DOHH2 (cell line): ENCODE data around the gene CTDP1.

Experiments used
- H3F3A ChIP-seq: fragments of 200-600 bp; sonication (generic), shearing (Covaris generic); 2 replicates; pipeline ENCODE4 v1.6.0; 2016; ENCODE audit warnings: antibody characterized with exemption, mild to moderate bottlenecking; ENCODE audit not compliant: control insufficient read depth, insufficient read depth
- H3K27ac ChIP-seq: fragments of 200-600 bp; sonication (generic); 2 replicates; pipeline ENCODE4 v1.5.1; 2014; ENCODE audit warnings: low read depth, mild to moderate bottlenecking, low read length, moderate library complexity
- H3K27me3 ChIP-seq: fragments of 200-600 bp; sonication (generic); 2 replicates; pipeline ENCODE4 v1.6.1; 2014; ENCODE audit warnings: mild to moderate bottlenecking, low read length, mixed read lengths; ENCODE audit not compliant: control insufficient read depth
- H3K36me3 ChIP-seq: fragments of 200-600 bp; sonication (generic); 2 replicates; pipeline ENCODE4 v1.6.1; 2014; ENCODE audit warnings: mild to moderate bottlenecking, low read length, moderate library complexity, mixed read lengths; ENCODE audit not compliant: control insufficient read depth
- H3K4me1 ChIP-seq: fragments of 200-600 bp; sonication (generic); 2 replicates; pipeline ENCODE4 v1.6.1; 2014; ENCODE audit warnings: mild to moderate bottlenecking, low read length, mixed read lengths; ENCODE audit not compliant: control insufficient read depth
- H3K4me2 ChIP-seq: fragments of 200-600 bp; sonication (generic); 2 replicates; pipeline ENCODE4 v1.6.0; 2014; ENCODE audit warnings: mild to moderate bottlenecking, low read length, moderate library complexity
- H3K4me3 ChIP-seq: fragments of 200-600 bp; sonication (generic); 2 replicates; pipeline ENCODE4 v1.5.1; 2014; ENCODE audit warnings: mild to moderate bottlenecking, low read length, mixed read lengths
- H3K79me2 ChIP-seq: fragments of 200-600 bp; sonication (generic); 2 replicates; pipeline ENCODE4 v1.6.1; 2014; ENCODE audit warnings: mild to moderate bottlenecking, low read length, mixed read lengths; ENCODE audit not compliant: control insufficient read depth
- H3K9me2 ChIP-seq: fragments of 200-600 bp; sonication (generic); replicated peaks from 2 replicates; pipeline ENCODE4 v1.6.1; 2014; ENCODE audit warnings: mild to moderate bottlenecking, low read length, mixed read lengths; ENCODE audit not compliant: control insufficient read depth
- H3K9me3 ChIP-seq: fragments of 200-600 bp; sonication (generic); 2 replicates; pipeline ENCODE4 v1.6.1; 2014; ENCODE audit warnings: antibody characterized with exemption, low read length, mixed read lengths; ENCODE audit not compliant: control insufficient read depth, insufficient read depth
- H4K20me1 ChIP-seq: fragments of 200-600 bp; sonication (generic); 2 replicates; pipeline ENCODE4 v1.6.0; 2014; ENCODE audit warnings: low read depth, mild to moderate bottlenecking, antibody characterized with exemption, low read length, moderate library complexity; ENCODE audit not compliant: control insufficient read depth, insufficient read depth
- CTCF ChIP-seq: fragments of 200-600 bp; sonication (generic); IDR thresholded peaks from one replicate; pipeline ENCODE4 v1.5.1; 2014; ENCODE audit warnings: antibody characterized with exemption, mild to moderate bottlenecking, low read depth, low read length; ENCODE audit not compliant: poor library complexity, severe bottlenecking
- EZH2phosphoT487 ChIP-seq: fragments of 200-600 bp; sonication (generic); IDR thresholded peaks from 2 replicates; pipeline ENCODE4 v1.6.1; 2017; ENCODE audit warnings: borderline replicate concordance, mild to moderate bottlenecking, antibody characterized with exemption, low read length, moderate library complexity, mixed read lengths

The CTDP1 gene

GRCh38 chr18:79747156-79747845, 67.7 kb downstream of the CTDP1 start:
- H3K27ac ChIP-seq, result no peak overlapping the region
- H3K4me2 ChIP-seq, result no peak overlapping the region
- H3K9me2 ChIP-seq, result no peaks in the 10 kb centered on the region
- no peaks in the 10 kb centered on the region for H3K4me1 ChIP-seq
- H3K9me3 ChIP-seq, result no peaks in the 10 kb centered on the region
- H4K20me1 ChIP-seq, result no peaks in the 10 kb centered on the region
- TF ChIP-seq EZH2phosphoT487 (no peak), CTCF (no peak)
- H3K79me2 ChIP-seq, result no peaks in the 10 kb centered on the region
- H3F3A ChIP-seq, result no peaks in the 10 kb centered on the region
- H3K27me3 ChIP-seq, result no peaks in the 10 kb centered on the region
- H3K36me3 ChIP-seq, result peaks cover 5% of the 10 kb centered on the region; the same call in 1 of the 2 replicates
- H3K4me3 ChIP-seq, result no peak overlapping the region

- no peaks in the 10 kb centered on the region for H4K20me1 ChIP-seq
Observed at GRCh38 chr18:79748321-79749180, 68.9 kb downstream of the CTDP1 start.

More at GRCh38 chr18:79748321-79749180, 68.9 kb downstream of the CTDP1 start:
- no peaks in the 10 kb centered on the region for H3K4me1 ChIP-seq
- H3K79me2 ChIP-seq, result no peaks in the 10 kb centered on the region
- H3F3A ChIP-seq, result no peaks in the 10 kb centered on the region
- H3K27ac ChIP-seq, result no peak overlapping the region
- no peak overlapping the region for H3K4me3 ChIP-seq
- no peak overlapping the region for H3K4me2 ChIP-seq
- no peaks in the 10 kb centered on the region for H3K27me3 ChIP-seq
- H3K9me3 ChIP-seq, result no peaks in the 10 kb centered on the region
- H3K9me2 ChIP-seq, result no peaks in the 10 kb centered on the region
- peaks cover 10% of the 10 kb centered on the region; the same call in 1 of the 2 replicates for H3K36me3 ChIP-seq
- no peak for TF ChIP-seq EZH2phosphoT487
- no peak for TF ChIP-seq CTCF
